Thyroid gland (tissue), 4 donors: ENCODE measurements around the gene UBE2Q1.

Experiments used
- POLR2A ChIP-seq, 2 donors: fragments of 450-650 bp; IDR thresholded peaks; one replicate each; pipeline ENCODE4 v1.6.1; 2017; ENCODE audit warnings: antibody characterized with exemption in 2 of 2, mild to moderate bottlenecking in 2 of 2, moderate library complexity in 1 of 2
- TF ChIP-seq, protein P1 (sequence below), 6 experiments: fragments of 200-600 bp in 3 of 6; fragments of 450-650 bp in 3 of 6; sonication (generic) in 3 of 6; IDR thresholded peaks; one replicate each; pipeline ENCODE4 v1.5.1; 2016 to 2019; ENCODE audit warnings: antibody characterized with exemption in 6 of 6, mild to moderate bottlenecking in 2 of 6, inconsistent platforms in 1 of 6, moderate library complexity in 1 of 6

- TF ChIP-seq, protein P1, sequence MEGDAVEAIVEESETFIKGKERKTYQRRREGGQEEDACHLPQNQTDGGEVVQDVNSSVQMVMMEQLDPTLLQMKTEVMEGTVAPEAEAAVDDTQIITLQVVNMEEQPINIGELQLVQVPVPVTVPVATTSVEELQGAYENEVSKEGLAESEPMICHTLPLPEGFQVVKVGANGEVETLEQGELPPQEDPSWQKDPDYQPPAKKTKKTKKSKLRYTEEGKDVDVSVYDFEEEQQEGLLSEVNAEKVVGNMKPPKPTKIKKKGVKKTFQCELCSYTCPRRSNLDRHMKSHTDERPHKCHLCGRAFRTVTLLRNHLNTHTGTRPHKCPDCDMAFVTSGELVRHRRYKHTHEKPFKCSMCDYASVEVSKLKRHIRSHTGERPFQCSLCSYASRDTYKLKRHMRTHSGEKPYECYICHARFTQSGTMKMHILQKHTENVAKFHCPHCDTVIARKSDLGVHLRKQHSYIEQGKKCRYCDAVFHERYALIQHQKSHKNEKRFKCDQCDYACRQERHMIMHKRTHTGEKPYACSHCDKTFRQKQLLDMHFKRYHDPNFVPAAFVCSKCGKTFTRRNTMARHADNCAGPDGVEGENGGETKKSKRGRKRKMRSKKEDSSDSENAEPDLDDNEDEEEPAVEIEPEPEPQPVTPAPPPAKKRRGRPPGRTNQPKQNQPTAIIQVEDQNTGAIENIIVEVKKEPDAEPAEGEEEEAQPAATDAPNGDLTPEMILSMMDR (IDR thresholded peaks at IDR 0.05), result no peak
- no peak for TF ChIP-seq POLR2A (IDR thresholded peaks at IDR 0.05)
Observed at GRCh38 chr1:154550657-154551056, 7.8 kb downstream of the UBE2Q1 start.
